ENCODE results near the gene CTNND1. TPM values are rescaled to one million over a fixed set of nuclear protein-coding genes. Genes with fewer than 3 reads are reported as not detected.
A peak's percentile ranks its signal among the peaks of the same experiment; 100 is the strongest.

The CTNND1 gene
- polyA plus RNA-seq, 6 donors from 2014 or later, result 0.28 to 9.5 (median 7.8) TPM

- H3K27ac Mint-ChIP-seq, result peak overlapping the region in 3 of 6 donors; percentile 4 to 63 (median 53)
Measured at GRCh38 chr11:57771365-57771764, 9.8 kb downstream of the CTNND1 start.

GRCh38 chr11:57772562-57772961, 11.0 kb downstream of the CTNND1 start:
- H3K4me3 Mint-ChIP-seq, result peak overlapping the region in 1 of 8 donors; percentile 33
- H3K27me3 Mint-ChIP-seq, result no peaks in the 10 kb centered on the region
- peaks cover 0 to 4% of the 10 kb centered on the region in 2 donors for H3K36me3 Mint-ChIP-seq
- peaks cover 27 to 45% (median 44%) of the 10 kb centered on the region in 3 donors for H3K4me1 Mint-ChIP-seq
- H3K27ac Mint-ChIP-seq, result peak overlapping the region in 2 of 6 donors; percentile 17 to 21
- ATAC-seq (ENCODE audit: low read depth in 2 of 2), result no peak
- no peak for DNase-seq
- H3K9me3 Mint-ChIP-seq, result peaks cover 0 to 3% (median 0%) of the 10 kb centered on the region in 7 donors

More at GRCh38 chr11:57771365-57771764, 9.8 kb downstream of the CTNND1 start:
- Mint-ChIP-seq H3K36me3 (peaks cover 0 to 4% of the 10 kb centered on the region in 2 donors), H3K9me3 (peaks cover 0 to 3% (median 0%) of the 10 kb centered on the region in 7 donors), H3K4me1 (peaks cover 25 to 40% (median 40%) of the 10 kb centered on the region in 3 donors), H3K27me3 (no peaks in the 10 kb centered on the region), H3K4me3 (no peak overlapping the region)
- ATAC-seq (ENCODE audit: low read depth in 2 of 2), result no peak
- DNase-seq, result no peak

GRCh38 chr11:57773026-57773598, 11.5 kb downstream of the CTNND1 start:
- DNase-seq (no peak), ATAC-seq (ENCODE audit: low read depth in 2 of 2) (no peak)
- peak overlapping the region in 2 of 6 donors; percentile 21 to 80 for H3K27ac Mint-ChIP-seq
- H3K9me3 Mint-ChIP-seq, result peaks cover 0 to 3% (median 0%) of the 10 kb centered on the region in 7 donors
- peaks cover 26 to 47% (median 45%) of the 10 kb centered on the region in 3 donors for H3K4me1 Mint-ChIP-seq
- H3K4me3 Mint-ChIP-seq, result no peak overlapping the region
- no peaks in the 10 kb centered on the region for H3K27me3 Mint-ChIP-seq
- H3K36me3 Mint-ChIP-seq, result peaks cover 0 to 4% of the 10 kb centered on the region in 2 donors

- H3K27ac Mint-ChIP-seq, result peak overlapping the region in 5 of 6 donors; percentile 28 to 81 (median 66)
- peaks cover 0 to 3% (median 0%) of the 10 kb centered on the region in 7 donors for H3K9me3 Mint-ChIP-seq
- H3K36me3 Mint-ChIP-seq, result peaks cover 0 to 4% of the 10 kb centered on the region in 2 donors
- peaks cover 34 to 53% (median 51%) of the 10 kb centered on the region in 3 donors for H3K4me1 Mint-ChIP-seq
- no peak for ATAC-seq (ENCODE audit: low read depth in 2 of 2)
- DNase-seq, result no peak
- no peak overlapping the region for H3K4me3 Mint-ChIP-seq
- no peaks in the 10 kb centered on the region for H3K27me3 Mint-ChIP-seq
Measured at GRCh38 chr11:57775491-57775890, 13.9 kb downstream of the CTNND1 start.

- no peaks in the 10 kb centered on the region for H3K27me3 Mint-ChIP-seq
- peaks cover 34 to 51% (median 50%) of the 10 kb centered on the region in 3 donors for H3K4me1 Mint-ChIP-seq
- peak overlapping the region in 3 of 6 donors; percentile 16 to 66 (median 29) for H3K27ac Mint-ChIP-seq
- ATAC-seq (ENCODE audit: low read depth in 2 of 2) (no peak), DNase-seq (no peak)
- H3K36me3 Mint-ChIP-seq, result peaks cover 0 to 1% of the 10 kb centered on the region in 2 donors
- H3K9me3 Mint-ChIP-seq, result peaks cover 0 to 3% (median 0%) of the 10 kb centered on the region in 7 donors
- H3K4me3 Mint-ChIP-seq, result no peak overlapping the region
Measured at GRCh38 chr11:57776031-57776521, 14.5 kb downstream of the CTNND1 start.

GRCh38 chr11:57776577-57777210, 15.1 kb downstream of the CTNND1 start:
- DNase-seq, result no peak
- Mint-ChIP-seq H3K4me1 (peaks cover 36 to 53% (median 52%) of the 10 kb centered on the region in 3 donors), H3K27ac (peak overlapping the region in 2 of 6 donors; percentile 29 to 42)

GRCh38 chr11:57777969-57778317, 16.3 kb downstream of the CTNND1 start:
- Mint-ChIP-seq H3K36me3 (no peaks in the 10 kb centered on the region), H3K4me1 (peaks cover 38 to 57% (median 53%) of the 10 kb centered on the region in 3 donors), H3K27ac (peak overlapping the region in 1 of 6 donors; percentile 64), H3K4me3 (no peak overlapping the region), H3K9me3 (no peaks in the 10 kb centered on the region), H3K27me3 (no peaks in the 10 kb centered on the region)
- ATAC-seq (ENCODE audit: low read depth in 2 of 2) (no peak), DNase-seq (no peak)

More at GRCh38 chr11:57776577-57777210, 15.1 kb downstream of the CTNND1 start:
- Mint-ChIP-seq H3K27me3 (no peaks in the 10 kb centered on the region), H3K4me3 (no peak overlapping the region), H3K36me3 (no peaks in the 10 kb centered on the region), H3K9me3 (no peaks in the 10 kb centered on the region)
- ATAC-seq (ENCODE audit: low read depth in 2 of 2), result no peak

- Mint-ChIP-seq H3K4me1 (peaks cover 38 to 56% (median 56%) of the 10 kb centered on the region in 3 donors), H3K36me3 (no peaks in the 10 kb centered on the region), H3K4me3 (peak overlapping the region in 1 of 8 donors; percentile 13), H3K27me3 (no peaks in the 10 kb centered on the region), H3K9me3 (peaks cover 0 to 1% (median 0%) of the 10 kb centered on the region in 7 donors), H3K27ac (peak overlapping the region in 5 of 6 donors; percentile 15 to 95 (median 26))
- DNase-seq (no peak), ATAC-seq (ENCODE audit: low read depth in 2 of 2) (no peak)
Measured at GRCh38 chr11:57778318-57779037, 16.9 kb downstream of the CTNND1 start.

- peaks cover 38 to 58% (median 56%) of the 10 kb centered on the region in 3 donors for H3K4me1 Mint-ChIP-seq
- H3K27me3 Mint-ChIP-seq, result no peaks in the 10 kb centered on the region
- H3K36me3 Mint-ChIP-seq, result no peaks in the 10 kb centered on the region
- ATAC-seq (ENCODE audit: low read depth in 2 of 2), result no peak
- H3K4me3 Mint-ChIP-seq, result no peak overlapping the region
- peak overlapping the region in 2 of 6 donors; percentile 31 to 82 for H3K27ac Mint-ChIP-seq
- peaks cover 0 to 1% (median 0%) of the 10 kb centered on the region in 7 donors for H3K9me3 Mint-ChIP-seq
- no peak for DNase-seq
Measured at GRCh38 chr11:57779276-57779675, 17.7 kb downstream of the CTNND1 start.

- Mint-ChIP-seq H3K27ac (peak overlapping the region in 5 of 6 donors; percentile 46 to 83 (median 82)), H3K36me3 (no peaks in the 10 kb centered on the region), H3K27me3 (no peaks in the 10 kb centered on the region), H3K9me3 (peaks cover 0 to 1% (median 0%) of the 10 kb centered on the region in 7 donors), H3K4me1 (peaks cover 32 to 63% (median 55%) of the 10 kb centered on the region in 3 donors), H3K4me3 (no peak overlapping the region)
- DNase-seq, result no peak
- ATAC-seq (ENCODE audit: low read depth in 2 of 2), result no peak
Measured at GRCh38 chr11:57781529-57781943, 19.9 kb downstream of the CTNND1 start.

- DNase-seq, result peak; percentile 67
- peak overlapping the region; percentile 88 to 97 (median 95) for H3K27ac Mint-ChIP-seq
Measured at GRCh38 chr11:57785072-57785471, 23.5 kb downstream of the CTNND1 start.

GRCh38 chr11:57786436-57786835, 24.8 kb downstream of the CTNND1 start:
- H3K36me3 Mint-ChIP-seq, result no peaks in the 10 kb centered on the region
- H3K9me3 Mint-ChIP-seq, result peaks cover 0 to 1% (median 0%) of the 10 kb centered on the region in 7 donors
- H3K4me3 Mint-ChIP-seq, result peak overlapping the region in 4 of 8 donors; percentile 22 to 64 (median 58)
- no peak for DNase-seq
- H3K27ac Mint-ChIP-seq, result peak overlapping the region in 4 of 6 donors; percentile 65 to 97 (median 89)
- H3K27me3 Mint-ChIP-seq, result no peaks in the 10 kb centered on the region
- peaks cover 33 to 71% (median 55%) of the 10 kb centered on the region in 3 donors for H3K4me1 Mint-ChIP-seq
- ATAC-seq (ENCODE audit: low read depth in 2 of 2), result no peak

More at GRCh38 chr11:57785072-57785471, 23.5 kb downstream of the CTNND1 start:
- peak; percentile 93 to 97 for ATAC-seq (ENCODE audit: low read depth in 2 of 2)
- H3K4me1 Mint-ChIP-seq, result peaks cover 27 to 68% (median 52%) of the 10 kb centered on the region in 3 donors
- peaks cover 0 to 1% (median 0%) of the 10 kb centered on the region in 7 donors for H3K9me3 Mint-ChIP-seq
- H3K27me3 Mint-ChIP-seq, result no peaks in the 10 kb centered on the region
- no peaks in the 10 kb centered on the region for H3K36me3 Mint-ChIP-seq
- H3K4me3 Mint-ChIP-seq, result peak overlapping the region; percentile 44 to 86 (median 66)

All from naive B cell (primary cell).